ENCODE data around the gene TES. TPM values are rescaled to one million over a fixed set of nuclear protein-coding genes. Genes with fewer than 3 reads are reported as not detected.

The TES gene
- total RNA-seq, 3 donors from 2014 or later, result 101 to 224 (median 106) TPM

GRCh38 chr7:116180302-116180701 lies 30.0 kb upstream of the TES start:
- DNase-seq, result peak in 1 of 3 donors; percentile 46
- ATAC-seq, result peak; percentile 77
- TF ChIP-seq CTCF (IDR thresholded peaks at IDR 0.05), result peak; percentile 20
- H3K4me3 ChIP-seq, result no peak overlapping the region
- H3K36me3 ChIP-seq (ENCODE audit: low read depth), result no peaks in the 10 kb centered on the region
- intact Hi-C loops (cut with DNase I, micrococcal nuclease), result loop anchor here in 1 of 2 donors (5.0 kb wide), 1 partner anchor 57 kb away; no protein-coding TSS in a partner anchor
- H3K9me3 ChIP-seq, result no peaks in the 10 kb centered on the region
- H3K4me1 ChIP-seq (ENCODE audit: low read depth), result no peaks in the 10 kb centered on the region

GRCh38 chr7:116182023-116182422 lies 28.3 kb upstream of the TES start:
- no peak for TF ChIP-seq CTCF (IDR thresholded peaks at IDR 0.05)
- DNase-seq (no peak), ATAC-seq (no peak)
- intact Hi-C loops (cut with DNase I, micrococcal nuclease), result loop anchor here in 1 of 2 donors (5.0 kb wide), 1 partner anchor 55 kb away; no protein-coding TSS in a partner anchor
- Histone ChIP-seq H3K4me1 (ENCODE audit: low read depth) (no peaks in the 10 kb centered on the region), H3K4me3 (no peak overlapping the region), H3K9me3 (no peaks in the 10 kb centered on the region), H3K36me3 (ENCODE audit: low read depth) (no peaks in the 10 kb centered on the region)

GRCh38 chr7:116185450-116185849 lies 24.9 kb upstream of the TES start:
- DNase-seq (no peak), ATAC-seq (no peak)
- H3K9me3 ChIP-seq, result no peaks in the 10 kb centered on the region
- no peak overlapping the region for H3K4me3 ChIP-seq
- H3K36me3 ChIP-seq (ENCODE audit: low read depth), result no peaks in the 10 kb centered on the region
- no peak for TF ChIP-seq CTCF (IDR thresholded peaks at IDR 0.05)
- intact Hi-C loops (cut with DNase I, micrococcal nuclease), result no loop called here
- H3K4me1 ChIP-seq (ENCODE audit: low read depth), result no peaks in the 10 kb centered on the region

- no peaks in the 10 kb centered on the region for H3K9me3 ChIP-seq
- DNase-seq (no peak), ATAC-seq (no peak)
- no peak for TF ChIP-seq CTCF (IDR thresholded peaks at IDR 0.05)
- H3K4me1 ChIP-seq (ENCODE audit: low read depth), result no peaks in the 10 kb centered on the region
- intact Hi-C loops (cut with DNase I, micrococcal nuclease), result no loop called here
- no peak overlapping the region for H3K4me3 ChIP-seq
- H3K36me3 ChIP-seq (ENCODE audit: low read depth), result no peaks in the 10 kb centered on the region
Observed at GRCh38 chr7:116185956-116186355, 24.4 kb upstream of the TES start.

GRCh38 chr7:116187400-116187799 lies 22.9 kb upstream of the TES start:
- no peak overlapping the region for H3K4me3 ChIP-seq
- no peaks in the 10 kb centered on the region for H3K4me1 ChIP-seq (ENCODE audit: low read depth)
- DNase-seq (no peak), ATAC-seq (no peak)
- intact Hi-C loops (cut with DNase I, micrococcal nuclease), result no loop called here
- no peaks in the 10 kb centered on the region for H3K36me3 ChIP-seq (ENCODE audit: low read depth)
- H3K9me3 ChIP-seq, result no peaks in the 10 kb centered on the region
- TF ChIP-seq CTCF (IDR thresholded peaks at IDR 0.05), result no peak

All from mucosa of descending colon (tissue), 3 donors.